ENCODE results near the gene TMEM178B. TPM values are rescaled to one million over a fixed set of nuclear protein-coding genes. Genes with fewer than 3 reads are reported as not detected.
"Not testable (repeated sequence)": the region's sequence is repeated elsewhere in the genome, so short reads cannot be mapped to it uniquely, and the experiment has no call there.

The TMEM178B gene
- total RNA-seq, 2 experiments from 2014 or later = 0.22 to 0.25 TPM

DNA sequence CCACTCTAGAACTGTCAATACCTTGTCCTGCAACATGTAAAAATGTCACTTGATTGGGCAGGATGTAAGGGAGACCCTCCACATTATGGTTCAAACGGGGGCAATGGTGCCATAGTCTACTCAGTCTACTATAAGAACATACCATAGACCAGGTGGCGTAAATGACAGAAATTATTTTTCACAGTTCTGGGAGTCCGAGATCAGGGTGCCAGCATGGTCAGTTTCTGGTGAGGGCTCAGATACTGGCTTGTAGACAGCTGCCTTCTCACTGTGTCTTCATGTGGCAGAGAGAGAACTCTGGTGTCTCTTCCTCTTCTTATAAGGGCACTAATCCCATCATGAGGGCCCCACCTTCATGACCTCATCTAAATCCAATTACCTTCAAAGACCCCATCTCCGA, 18.7 kb upstream of the TMEM178B start:
- CTCF ChIA-PET = no interaction called here
- H3K27ac Mint-ChIP-seq = no peak overlapping the region
- H3K27me3 Mint-ChIP-seq = peaks cover 12% of the 10 kb centered on the region
- peaks cover 28% of the 10 kb centered on the region for H3K4me1 Mint-ChIP-seq
- peaks cover 4% of the 10 kb centered on the region for H3K9me3 Mint-ChIP-seq
- peaks cover 1% of the 10 kb centered on the region for H3K36me3 Mint-ChIP-seq (ENCODE audit: low read depth)
- POLR2A ChIA-PET = no interaction called here
- H3K4me3 Mint-ChIP-seq = no peak overlapping the region
- no peak for DNase-seq

DNA sequence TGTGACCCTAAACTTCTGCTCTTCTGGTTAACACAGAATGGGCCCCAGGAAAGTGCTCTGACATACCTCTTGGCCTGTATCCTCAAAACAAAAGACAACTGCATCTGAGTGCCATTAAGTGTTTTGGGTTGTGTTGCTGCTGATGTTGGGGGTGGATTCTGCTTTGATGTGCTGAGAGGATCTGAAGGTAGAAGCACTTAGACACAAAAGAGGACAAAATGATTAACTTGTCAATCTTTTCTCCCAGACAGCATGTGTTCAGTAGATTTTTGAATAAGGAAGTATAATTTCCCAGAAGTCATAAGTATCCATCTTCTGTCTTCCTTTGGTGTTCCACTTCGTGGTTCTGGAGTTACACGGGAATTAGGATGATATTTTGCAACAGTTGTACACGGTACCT, 16.1 kb upstream of the TMEM178B start:
- CTCF ChIA-PET = no interaction called here
- peaks cover 17% of the 10 kb centered on the region for H3K4me1 Mint-ChIP-seq
- H3K27me3 Mint-ChIP-seq = peaks cover 14% of the 10 kb centered on the region

DNA sequence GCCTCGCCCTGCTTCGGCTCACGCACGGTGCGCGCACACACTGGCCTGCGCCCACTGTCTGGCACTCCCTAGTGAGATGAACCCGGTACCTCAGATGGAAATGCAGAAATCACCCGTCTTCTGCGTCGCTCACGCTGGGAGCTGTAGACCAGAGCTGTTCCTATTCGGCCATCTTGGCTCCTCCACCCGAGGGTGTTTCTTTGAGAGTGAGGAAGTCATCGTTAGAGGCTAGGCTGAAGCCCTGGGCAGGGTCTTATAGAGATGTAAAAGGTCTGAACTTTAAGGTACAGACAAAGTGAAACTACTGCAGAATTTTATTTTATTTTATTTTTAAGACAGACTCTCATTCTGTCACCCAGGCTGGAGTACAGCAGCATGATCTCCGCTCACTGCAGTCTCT, 6.0 kb upstream of the TMEM178B start:
- H3K36me3 Mint-ChIP-seq (ENCODE audit: low read depth); POLR2A ChIA-PET: not testable (repeated sequence)
- H3K27me3 Mint-ChIP-seq = peaks cover 41% of the 10 kb centered on the region

More for the DNA sequence above, 16.1 kb upstream of the TMEM178B start:
- POLR2A ChIA-PET = no interaction called here
- Mint-ChIP-seq H3K9me3 (peaks cover 4% of the 10 kb centered on the region), H3K4me3 (no peak overlapping the region), H3K27ac (no peak overlapping the region), H3K36me3 (ENCODE audit: low read depth) (peaks cover 1% of the 10 kb centered on the region)
- no peak for DNase-seq

DNA sequence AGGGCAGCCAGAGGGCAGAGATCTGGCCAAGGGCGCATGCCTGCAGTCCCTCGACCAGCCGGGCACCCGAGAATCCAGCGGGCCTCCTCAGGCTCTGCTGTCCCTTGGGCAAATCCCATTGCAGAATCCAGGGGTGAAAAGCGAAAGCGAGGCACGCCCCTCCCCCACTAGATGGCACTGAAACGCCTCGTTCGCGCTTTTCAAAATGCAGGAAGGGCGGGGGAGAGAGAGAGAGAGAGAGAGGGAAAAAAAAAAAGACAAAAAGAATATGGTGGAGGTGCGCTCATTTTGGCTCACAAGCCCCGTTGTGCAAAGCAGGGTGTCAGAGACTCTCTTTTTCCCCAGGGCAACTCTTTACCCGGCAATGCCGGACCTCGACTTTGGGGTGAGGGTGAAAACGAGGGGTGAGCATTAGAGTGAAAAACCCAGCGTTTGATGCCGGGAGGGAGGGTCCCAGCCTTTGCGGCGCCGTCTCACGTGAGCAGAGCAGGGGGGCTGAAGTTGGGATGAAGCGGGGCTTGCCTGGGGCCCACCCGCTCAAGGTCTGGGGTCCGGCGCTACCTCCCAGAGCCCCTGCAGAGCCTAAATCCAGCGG, 2.5 kb upstream of the TMEM178B start:
- ChIA-PET CTCF (interaction anchor here (0.5 to 1.1 kb wide), 2 partner anchors 12 to 88 kb away, joined by 3 read pairs; no protein-coding TSS in a partner anchor), POLR2A (no interaction called here)
- Mint-ChIP-seq H3K36me3 (ENCODE audit: low read depth) (no peaks in the 10 kb centered on the region), H3K27me3 (peaks cover 57% of the 10 kb centered on the region), H3K27ac (peak overlapping the region; percentile 51), H3K4me3 (peak overlapping the region; percentile 64), H3K9me3 (no peaks in the 10 kb centered on the region), H3K4me1 (peaks cover 25% of the 10 kb centered on the region)
- peak; percentile 66 for DNase-seq

More for the DNA sequence above, 6.0 kb upstream of the TMEM178B start:
- H3K9me3 Mint-ChIP-seq, DNase-seq, H3K27ac Mint-ChIP-seq, H3K4me3 Mint-ChIP-seq, CTCF ChIA-PET: not testable (repeated sequence)
- H3K4me1 Mint-ChIP-seq = peaks cover 20% of the 10 kb centered on the region

DNA sequence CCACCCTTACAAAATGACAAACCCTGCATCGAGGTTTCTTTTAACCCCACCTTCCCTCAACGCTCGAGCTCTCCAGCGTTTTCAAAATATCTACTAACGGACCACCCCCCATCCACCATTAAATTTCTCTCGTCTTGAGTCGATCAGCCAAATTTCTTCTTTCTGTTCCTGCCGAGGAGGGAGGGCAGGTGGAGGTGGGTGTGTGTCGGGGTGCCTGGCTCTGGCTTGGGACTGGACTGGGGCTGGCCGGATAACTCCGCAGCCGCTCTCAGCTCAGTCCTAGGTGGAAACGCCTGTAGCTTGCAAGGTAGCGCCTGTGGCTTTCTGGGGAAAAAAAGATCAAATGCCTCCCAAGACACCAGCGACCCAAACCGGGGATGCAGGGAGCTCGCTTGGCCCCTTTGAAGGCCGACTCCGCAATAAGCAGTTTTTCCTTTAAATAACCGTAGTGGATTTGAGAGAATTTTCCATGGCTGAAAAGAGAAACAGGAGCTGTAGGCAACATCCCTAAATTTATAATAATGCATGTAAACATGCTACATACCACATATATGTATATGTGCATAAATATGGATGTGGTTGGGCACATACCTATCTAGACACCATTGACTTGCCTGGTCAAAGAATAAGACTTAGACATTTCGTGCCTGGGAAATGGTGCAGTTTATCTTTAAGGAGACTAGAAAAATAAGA, 1.9 kb upstream of the TMEM178B start:
- ChIA-PET POLR2A (no interaction called here), CTCF (interaction anchor here (0.5 to 1.1 kb wide), 3 partner anchors 11 to 88 kb away, joined by 3 to 4 read pairs (median 3); partner anchors contain the start of gene MRPS33)
- Mint-ChIP-seq H3K9me3 (no peaks in the 10 kb centered on the region), H3K4me1 (peaks cover 25% of the 10 kb centered on the region), H3K4me3 (peak overlapping the region; percentile 64), H3K27me3 (peaks cover 57% of the 10 kb centered on the region), H3K36me3 (ENCODE audit: low read depth) (no peaks in the 10 kb centered on the region), H3K27ac (no peak overlapping the region)
- DNase-seq = no peak

DNA sequence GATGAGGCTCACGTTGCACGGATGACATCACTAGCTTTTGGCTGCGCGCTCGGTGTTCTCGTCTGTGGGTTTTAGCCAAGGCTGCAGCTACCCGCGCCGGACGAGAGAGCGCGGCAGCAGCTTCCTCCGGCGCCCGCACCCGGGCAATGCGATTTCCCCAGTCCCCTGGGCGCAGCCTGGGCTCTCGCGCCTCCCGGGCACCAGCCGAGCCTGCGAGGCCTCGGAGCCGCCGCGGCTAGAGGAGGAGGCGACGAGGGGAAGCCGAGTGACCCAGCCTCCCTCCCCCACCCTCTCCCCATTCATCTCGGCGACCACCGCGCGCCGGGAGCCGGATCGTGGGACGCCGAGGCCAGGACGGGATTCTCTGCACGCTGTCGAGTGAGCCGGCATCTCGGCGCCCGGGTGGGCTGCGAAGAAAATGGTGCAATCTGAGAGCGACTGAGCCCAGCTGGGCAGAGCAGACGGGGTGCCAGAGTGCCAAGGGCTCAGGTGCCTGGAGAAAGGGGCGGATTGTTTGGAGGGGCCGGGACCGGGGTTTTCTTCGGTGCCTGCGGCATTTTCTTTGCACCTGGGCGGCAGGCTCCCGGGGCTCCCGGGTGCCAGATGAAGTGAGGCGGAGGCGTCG, 1.2 kb upstream of the TMEM178B start:
- POLR2A ChIA-PET = no interaction called here

DNA sequence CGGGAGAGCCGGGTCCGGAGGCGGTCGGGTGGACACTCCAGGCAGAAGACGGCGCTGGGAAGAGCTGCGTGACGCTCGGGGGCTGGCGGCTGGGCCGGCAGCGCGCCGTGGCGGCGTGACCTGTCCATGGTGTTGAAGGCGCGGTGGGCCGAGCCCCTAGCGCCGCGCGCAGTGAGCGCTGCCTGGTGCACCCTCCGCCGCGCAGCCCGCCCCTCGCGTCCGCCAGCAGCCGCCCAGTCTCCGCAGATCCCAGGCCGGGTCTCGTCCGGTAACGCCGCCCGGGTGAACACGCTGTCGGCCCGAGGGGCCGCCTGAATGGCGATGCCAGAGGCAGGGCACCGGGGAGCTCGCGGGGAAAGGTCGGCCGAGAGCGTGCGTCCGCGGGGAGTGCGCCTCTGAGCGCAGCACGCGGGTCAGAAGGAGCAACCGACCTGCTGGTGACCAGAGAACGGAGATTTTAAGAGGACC, 657 bp upstream of the TMEM178B start:
- Mint-ChIP-seq H3K9me3 (no peaks in the 10 kb centered on the region), H3K27me3 (peaks cover 57% of the 10 kb centered on the region)

More for the DNA sequence above, 1.2 kb upstream of the TMEM178B start:
- H3K36me3 Mint-ChIP-seq (ENCODE audit: low read depth) = no peaks in the 10 kb centered on the region
- H3K4me3 Mint-ChIP-seq = peak overlapping the region; percentile 64
- H3K27me3 Mint-ChIP-seq = peaks cover 57% of the 10 kb centered on the region
- peaks cover 25% of the 10 kb centered on the region for H3K4me1 Mint-ChIP-seq
- DNase-seq = peak; percentile 34
- CTCF ChIA-PET = interaction anchor here (1.0 to 1.1 kb wide), 2 partner anchors 11 to 58 kb away, joined by 3 to 4 read pairs; partner anchors contain the start of gene MRPS33
- no peaks in the 10 kb centered on the region for H3K9me3 Mint-ChIP-seq
- peak overlapping the region; percentile 43 for H3K27ac Mint-ChIP-seq

DNA sequence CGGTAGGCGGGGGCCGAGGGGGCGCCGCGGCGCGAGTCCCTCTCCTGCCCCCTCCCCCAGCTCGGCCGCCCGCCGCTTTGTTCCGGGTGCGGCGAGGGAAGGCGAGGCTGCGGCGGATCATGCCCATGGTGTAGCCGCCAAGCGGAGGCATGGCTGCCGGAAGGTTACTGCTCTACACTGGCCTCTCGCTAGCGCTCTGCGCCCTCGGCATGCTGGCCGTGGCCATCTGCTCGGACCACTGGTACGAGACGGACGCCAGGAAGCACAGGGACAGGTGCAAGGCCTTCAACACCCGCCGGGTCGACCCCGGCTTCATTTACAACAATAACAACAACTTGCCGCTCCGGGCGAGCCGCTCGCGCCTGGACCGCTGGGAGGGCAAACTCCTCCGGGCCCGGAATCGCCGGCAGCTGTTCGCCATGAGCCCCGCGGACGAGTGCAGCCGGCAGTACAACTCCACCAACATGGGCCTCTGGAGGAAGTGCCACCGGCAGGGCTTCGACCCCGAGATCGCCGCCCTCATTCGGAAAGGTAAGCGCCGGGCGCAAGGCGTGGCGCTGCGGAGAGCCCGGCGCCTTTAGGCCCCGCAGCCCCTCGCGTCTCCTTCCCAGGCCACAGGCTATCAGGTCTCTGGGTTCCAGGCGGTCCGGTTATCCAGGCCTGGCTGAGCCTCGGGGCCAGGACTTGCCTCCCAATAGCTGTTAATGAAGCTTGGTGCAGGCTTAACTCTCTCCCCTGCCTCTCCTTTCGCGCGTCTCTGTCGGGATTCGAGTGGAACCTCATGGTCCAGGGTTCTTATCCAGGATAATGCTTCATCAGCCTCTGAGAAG, 513 bp downstream of the TMEM178B start:
- CTCF ChIA-PET = no interaction called here
- H3K27ac Mint-ChIP-seq = no peak overlapping the region
- POLR2A ChIA-PET = no interaction called here
- DNase-seq = no peak
- no peaks in the 10 kb centered on the region for H3K36me3 Mint-ChIP-seq (ENCODE audit: low read depth)
- peak overlapping the region; percentile 63 for H3K4me3 Mint-ChIP-seq
- peaks cover 49% of the 10 kb centered on the region for H3K27me3 Mint-ChIP-seq
- H3K9me3 Mint-ChIP-seq = no peaks in the 10 kb centered on the region
- peaks cover 25% of the 10 kb centered on the region for H3K4me1 Mint-ChIP-seq

More for the DNA sequence above, 657 bp upstream of the TMEM178B start:
- H3K36me3 Mint-ChIP-seq (ENCODE audit: low read depth) = no peaks in the 10 kb centered on the region
- CTCF ChIA-PET = no interaction called here
- peak overlapping the region; percentile 64 for H3K4me3 Mint-ChIP-seq
- H3K4me1 Mint-ChIP-seq = peaks cover 25% of the 10 kb centered on the region
- POLR2A ChIA-PET = no interaction called here
- DNase-seq = no peak
- no peak overlapping the region for H3K27ac Mint-ChIP-seq

DNA sequence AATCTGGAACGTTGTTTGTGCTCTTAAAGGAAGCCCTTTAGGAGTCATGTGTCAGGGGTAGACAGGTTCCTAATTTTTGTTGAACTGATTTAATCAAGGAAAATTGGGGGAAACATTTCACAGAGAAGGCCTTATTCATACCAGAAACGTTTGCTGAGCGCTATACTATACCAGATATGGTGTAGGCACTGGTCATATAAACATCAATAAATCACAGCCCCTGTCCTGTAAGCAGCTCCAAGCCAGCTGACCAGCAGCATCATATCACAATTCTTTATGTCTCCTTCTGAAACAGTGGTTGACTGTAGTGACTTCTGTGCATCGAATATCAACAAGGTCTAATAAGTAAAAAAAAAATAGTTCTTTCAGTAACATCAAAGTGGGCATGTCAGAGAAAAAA, 1.1 kb downstream of the TMEM178B start:
- Mint-ChIP-seq H3K4me3 (peak overlapping the region; percentile 63), H3K27me3 (peaks cover 43% of the 10 kb centered on the region), H3K36me3 (ENCODE audit: low read depth) (no peaks in the 10 kb centered on the region), H3K27ac (no peak overlapping the region), H3K9me3 (no peaks in the 10 kb centered on the region), H3K4me1 (peaks cover 25% of the 10 kb centered on the region)
- POLR2A ChIA-PET = no interaction called here
- CTCF ChIA-PET = no interaction called here
- no peak for DNase-seq

DNA sequence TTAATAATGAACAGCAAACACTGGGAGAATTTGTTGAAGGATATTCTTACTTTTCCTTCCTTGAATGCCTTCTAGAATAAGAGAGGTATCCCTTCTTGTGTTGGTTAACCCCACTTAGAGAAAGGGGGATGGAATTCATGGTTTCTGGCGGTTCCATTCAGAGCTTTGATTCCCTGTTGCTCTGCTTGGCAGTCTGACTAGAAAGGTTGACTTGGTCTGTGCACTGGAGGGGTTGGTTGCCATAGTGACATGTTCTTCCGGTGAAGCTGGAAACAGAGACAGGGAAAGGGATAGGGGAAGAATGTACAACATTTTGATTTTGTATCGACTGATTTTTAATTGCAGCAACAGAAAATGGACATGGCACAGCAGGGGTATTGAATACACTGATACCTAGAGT, 2.5 kb downstream of the TMEM178B start:
- Mint-ChIP-seq H3K4me1 (peaks cover 17% of the 10 kb centered on the region), H3K27ac (no peak overlapping the region), H3K9me3 (no peaks in the 10 kb centered on the region), H3K36me3 (ENCODE audit: low read depth) (no peaks in the 10 kb centered on the region), H3K27me3 (peaks cover 32% of the 10 kb centered on the region), H3K4me3 (no peak overlapping the region)
- CTCF ChIA-PET = no interaction called here
- POLR2A ChIA-PET = no interaction called here
- no peak for DNase-seq

DNA sequence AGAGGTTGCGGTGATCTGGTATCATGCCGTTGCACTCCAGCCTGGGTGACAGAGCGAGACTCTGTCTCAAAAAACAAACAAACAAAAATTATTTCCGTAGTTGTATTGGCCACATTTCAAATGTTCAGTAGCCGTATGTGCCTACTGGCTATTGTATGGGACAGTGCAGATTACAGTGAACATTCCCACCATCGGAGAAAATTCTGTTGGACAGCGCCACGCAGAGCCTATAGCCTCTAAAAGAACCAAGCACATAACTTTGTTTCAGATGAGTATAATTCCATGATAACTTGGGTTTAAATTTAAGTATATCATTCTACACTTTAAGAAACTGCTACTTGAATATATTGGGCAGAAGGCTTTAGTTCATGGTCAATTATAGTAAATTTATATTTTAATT, 5.4 kb downstream of the TMEM178B start:
- H3K27ac Mint-ChIP-seq = no peak overlapping the region
- ChIA-PET CTCF (no interaction called here), POLR2A (no interaction called here)
- no peak for DNase-seq
- no peak overlapping the region for H3K4me3 Mint-ChIP-seq
- H3K4me1 Mint-ChIP-seq = peaks cover 4% of the 10 kb centered on the region
- H3K9me3 Mint-ChIP-seq = no peaks in the 10 kb centered on the region
- H3K27me3 Mint-ChIP-seq = peaks cover 17% of the 10 kb centered on the region
- H3K36me3 Mint-ChIP-seq (ENCODE audit: low read depth) = no peaks in the 10 kb centered on the region

DNA sequence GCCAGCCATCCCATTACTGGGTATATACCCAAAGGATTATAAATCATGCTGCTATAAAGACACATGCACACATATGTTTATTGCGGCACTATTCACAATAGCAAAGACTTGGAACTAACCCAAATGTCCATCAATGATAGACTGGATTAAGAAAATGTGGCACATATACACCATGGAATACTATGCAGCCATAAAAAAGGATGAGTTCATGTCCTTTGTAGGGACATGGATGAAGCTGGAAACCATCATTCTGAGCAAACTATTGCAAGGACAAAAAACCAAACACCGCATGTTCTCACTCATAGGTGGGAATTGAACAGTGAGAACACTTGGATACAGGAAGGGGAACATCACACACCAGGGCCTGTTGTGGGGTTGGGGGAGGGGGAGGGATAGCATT, 15.6 kb downstream of the TMEM178B start:
- POLR2A ChIA-PET; CTCF ChIA-PET; DNase-seq; H3K27ac Mint-ChIP-seq; H3K9me3 Mint-ChIP-seq; H3K4me1 Mint-ChIP-seq; H3K36me3 Mint-ChIP-seq (ENCODE audit: low read depth); H3K4me3 Mint-ChIP-seq: not testable (repeated sequence)
- peaks cover 27% of the 10 kb centered on the region for H3K27me3 Mint-ChIP-seq

All from activated CD4-positive, alpha-beta T cell treated with anti-CD3 and anti-CD28 coated beads, Interleukin-2, amount 10 ng/mL, durations not matched to agents 7 days and 5 days (primary cell).